K562 (cell line): Measurements from ENCODE around the gene GON4L.

ENCODE experiments used
- SRF ChIP-seq, 2 experiments: fragments of 250-450, 450-650 bp in 1 of 2; sonication (Bioruptor Pico) in 1 of 2; sonication (generic) in 1 of 2; formaldehyde crosslinking; IDR thresholded peaks; 2 replicates each; pipeline versions ENCODE4 v1.5.0 to v1.5.1; 2020 to 2022; ENCODE audit warnings: mild to moderate bottlenecking in 1 of 2, missing genetic modification reagents in 1 of 2
- ZFP36 ChIP-seq: fragments of 150-350 bp; IDR thresholded peaks from 2 replicates; pipeline ENCODE4 v1.6.1; 2018; ENCODE audit warnings: low read length, low read depth; ENCODE audit not compliant: partially characterized antibody
- ZNF507 ChIP-seq: conservative IDR thresholded peaks from 2 replicates; pipeline ENCODE4 v1.6.1; 2017; ENCODE audit warnings: missing genetic modification characterization, missing compliant biosample characterization
- TF ChIP-seq, protein P1 (sequence below), 3 experiments: IDR thresholded peaks in 2 of 3; conservative IDR thresholded peaks in 1 of 3; 2 replicates each; pipeline ENCODE4 v1.5.1; 2011 to 2012; ENCODE audit warnings: low read length in 3 of 3, mild to moderate bottlenecking in 3 of 3, control low read depth in 2 of 3, improper control_type of control experiment in 1 of 3, inconsistent platforms in 1 of 3, low read depth in 1 of 3, mixed read lengths in 1 of 3, moderate library complexity in 1 of 3; ENCODE audit not compliant: insufficient read depth in 2 of 3
- TF ChIP-seq, protein P2 (sequence below), 2 experiments: fragments of 450-650 bp in 1 of 2; sonication (generic) in 1 of 2; formaldehyde crosslinking in 1 of 2; IDR thresholded peaks in 1 of 2; conservative IDR thresholded peaks in 1 of 2; 2 replicates each; pipeline versions ENCODE4 v1.6.1 to v1.8.1; 2016 to 2023; ENCODE audit warnings: mild to moderate bottlenecking in 2 of 2, moderate library complexity in 2 of 2, inconsistent platforms in 1 of 2, missing genetic modification reagents in 1 of 2

DNA sequence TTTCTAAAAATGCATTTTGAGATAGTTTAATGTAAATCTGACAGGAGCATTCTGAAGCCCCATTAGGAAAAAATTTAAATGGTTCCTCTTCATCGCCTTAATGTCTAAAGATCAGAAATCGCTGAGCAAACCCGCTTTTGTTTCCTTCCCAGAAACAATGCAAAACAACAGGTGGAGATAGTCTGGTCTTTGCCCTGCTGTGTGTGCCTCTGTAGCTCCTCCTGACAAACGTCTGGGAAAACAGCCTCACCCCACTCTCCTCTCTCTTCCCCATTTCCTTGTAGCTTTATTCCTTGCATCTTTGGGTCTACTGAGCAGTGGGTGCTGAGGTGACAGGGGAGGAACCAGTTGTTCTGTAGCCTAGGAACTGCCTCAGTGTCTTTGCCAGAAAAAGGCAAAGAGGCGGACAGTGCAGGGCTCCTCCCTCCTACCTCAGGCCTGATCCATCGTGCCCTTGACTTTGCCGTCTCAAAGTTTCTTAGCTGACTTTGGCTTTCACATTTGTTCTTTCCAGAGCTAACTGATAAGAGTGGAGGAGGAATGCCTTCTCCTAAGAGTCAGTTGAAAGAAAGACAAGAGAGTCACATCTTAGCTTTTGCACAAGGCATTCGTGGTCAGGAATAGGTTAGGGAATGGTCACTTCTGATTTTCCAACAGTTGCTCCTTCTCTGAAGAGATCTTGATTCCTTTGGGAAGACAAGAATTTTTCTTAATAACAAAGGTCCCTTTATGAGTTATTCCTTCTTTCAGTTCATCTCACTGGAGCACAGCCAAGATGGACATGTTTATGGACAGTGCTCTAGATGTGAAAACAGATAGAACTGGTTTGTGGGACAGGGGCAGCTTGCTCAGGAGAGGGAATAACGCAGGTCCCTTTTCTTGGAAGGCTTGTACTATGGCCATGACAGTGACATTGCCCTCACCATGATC, 27.3 kb upstream of the GON4L start:
- TF ChIP-seq, protein P1, sequence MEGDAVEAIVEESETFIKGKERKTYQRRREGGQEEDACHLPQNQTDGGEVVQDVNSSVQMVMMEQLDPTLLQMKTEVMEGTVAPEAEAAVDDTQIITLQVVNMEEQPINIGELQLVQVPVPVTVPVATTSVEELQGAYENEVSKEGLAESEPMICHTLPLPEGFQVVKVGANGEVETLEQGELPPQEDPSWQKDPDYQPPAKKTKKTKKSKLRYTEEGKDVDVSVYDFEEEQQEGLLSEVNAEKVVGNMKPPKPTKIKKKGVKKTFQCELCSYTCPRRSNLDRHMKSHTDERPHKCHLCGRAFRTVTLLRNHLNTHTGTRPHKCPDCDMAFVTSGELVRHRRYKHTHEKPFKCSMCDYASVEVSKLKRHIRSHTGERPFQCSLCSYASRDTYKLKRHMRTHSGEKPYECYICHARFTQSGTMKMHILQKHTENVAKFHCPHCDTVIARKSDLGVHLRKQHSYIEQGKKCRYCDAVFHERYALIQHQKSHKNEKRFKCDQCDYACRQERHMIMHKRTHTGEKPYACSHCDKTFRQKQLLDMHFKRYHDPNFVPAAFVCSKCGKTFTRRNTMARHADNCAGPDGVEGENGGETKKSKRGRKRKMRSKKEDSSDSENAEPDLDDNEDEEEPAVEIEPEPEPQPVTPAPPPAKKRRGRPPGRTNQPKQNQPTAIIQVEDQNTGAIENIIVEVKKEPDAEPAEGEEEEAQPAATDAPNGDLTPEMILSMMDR (IDR thresholded peaks at IDR 0.05 in 2 of 3, conservative IDR thresholded peaks at IDR 0.05 in 1 of 3; ENCODE audit: insufficient read depth in 2 of 3, low read depth in 1 of 3, low read length in 3 of 3): no peak
- TF ChIP-seq SRF (CRISPR knock-in tag; IDR thresholded peaks at IDR 0.05): no peak
- TF ChIP-seq ZFP36: no peak
- TF ChIP-seq ZNF507 (tag): no peak
- TF ChIP-seq, protein P2, sequence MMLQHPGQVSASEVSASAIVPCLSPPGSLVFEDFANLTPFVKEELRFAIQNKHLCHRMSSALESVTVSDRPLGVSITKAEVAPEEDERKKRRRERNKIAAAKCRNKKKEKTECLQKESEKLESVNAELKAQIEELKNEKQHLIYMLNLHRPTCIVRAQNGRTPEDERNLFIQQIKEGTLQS (IDR thresholded peaks at IDR 0.05): no peak
- TF ChIP-seq, protein P2 (CRISPR knock-in tag; conservative IDR thresholded peaks at IDR 0.05): no peak
